Measurements from ENCODE around the gene CXCR1.
"Not testable (repeated sequence)": the region's sequence is repeated elsewhere in the genome, so short reads cannot be mapped to it uniquely, and the experiment has no call there.

CXCR1 gene

GRCh38 chr2:218186355-218186766 lies 19.6 kb upstream of the CXCR1 start:
- Histone ChIP-seq H3K4me1 (ENCODE audit: control insufficient read depth, insufficient read depth, low read length) (no peaks in the 10 kb centered on the region), H3K36me3 (ENCODE audit: control insufficient read depth, insufficient read depth, low read length) (no peaks in the 10 kb centered on the region), H3K27me3 (ENCODE audit: control insufficient read depth, insufficient read depth, low read length) (no peaks in the 10 kb centered on the region), H3K9me3 (ENCODE audit: control insufficient read depth, insufficient read depth, low read length) (no peaks in the 10 kb centered on the region), H3K4me3 (ENCODE audit: low read depth, low read length) (no peak overlapping the region), H3K9ac (ENCODE audit: low read depth, low read length) (no peak overlapping the region)

- Histone ChIP-seq H3K36me3 (ENCODE audit: control insufficient read depth, insufficient read depth, low read length) (no peaks in the 10 kb centered on the region), H3K9ac (ENCODE audit: low read depth, low read length) (no peak overlapping the region), H3K9me3 (ENCODE audit: control insufficient read depth, insufficient read depth, low read length) (no peaks in the 10 kb centered on the region), H3K4me3 (ENCODE audit: low read depth, low read length) (no peak overlapping the region), H3K4me1 (ENCODE audit: control insufficient read depth, insufficient read depth, low read length) (no peaks in the 10 kb centered on the region), H3K27me3 (ENCODE audit: control insufficient read depth, insufficient read depth, low read length) (no peaks in the 10 kb centered on the region)
These were observed 17.6 kb upstream of the CXCR1 start for GRCh38 chr2:218184331-218184730.

DNA sequence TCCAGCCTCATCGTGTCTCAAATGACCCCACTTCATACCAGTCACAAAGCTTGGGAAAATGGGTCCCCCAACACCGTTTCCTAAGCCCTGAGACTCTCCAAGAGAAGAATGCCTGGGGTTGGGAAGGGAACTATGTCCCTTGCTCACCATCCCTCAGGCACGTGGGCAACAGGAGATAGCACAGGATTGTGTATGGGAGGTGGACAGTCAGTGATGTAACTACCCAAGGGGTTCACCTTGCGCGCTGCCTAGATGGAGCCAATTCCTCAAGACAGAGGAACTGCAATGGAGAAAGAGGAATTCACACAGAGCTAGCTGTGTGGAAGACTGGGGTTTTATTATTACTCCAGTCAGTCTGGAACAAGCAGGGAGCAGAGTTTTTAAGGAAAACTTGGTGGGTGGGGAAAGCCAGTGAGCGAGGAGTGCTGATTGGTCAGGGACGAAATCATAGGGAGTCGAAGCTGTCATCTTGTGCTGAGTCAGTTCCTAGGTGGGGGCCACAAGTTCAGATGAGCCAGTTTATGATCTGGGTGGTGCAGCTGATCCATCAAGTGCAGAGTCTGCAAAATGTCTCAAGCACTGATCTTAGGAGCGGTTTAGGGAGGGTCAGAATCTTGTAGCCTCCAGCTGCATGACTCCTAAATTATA lies 13.8 kb upstream of the CXCR1 start:
- Histone ChIP-seq H3K9me3 (ENCODE audit: control insufficient read depth, insufficient read depth, low read length) (no peaks in the 10 kb centered on the region), H3K4me1 (ENCODE audit: control insufficient read depth, insufficient read depth, low read length) (no peaks in the 10 kb centered on the region), H3K27me3 (ENCODE audit: control insufficient read depth, insufficient read depth, low read length) (no peaks in the 10 kb centered on the region), H3K9ac (ENCODE audit: low read depth, low read length) (no peak overlapping the region), H3K36me3 (ENCODE audit: control insufficient read depth, insufficient read depth, low read length) (no peaks in the 10 kb centered on the region), H3K4me3 (ENCODE audit: low read depth, low read length) (no peak overlapping the region)

DNA sequence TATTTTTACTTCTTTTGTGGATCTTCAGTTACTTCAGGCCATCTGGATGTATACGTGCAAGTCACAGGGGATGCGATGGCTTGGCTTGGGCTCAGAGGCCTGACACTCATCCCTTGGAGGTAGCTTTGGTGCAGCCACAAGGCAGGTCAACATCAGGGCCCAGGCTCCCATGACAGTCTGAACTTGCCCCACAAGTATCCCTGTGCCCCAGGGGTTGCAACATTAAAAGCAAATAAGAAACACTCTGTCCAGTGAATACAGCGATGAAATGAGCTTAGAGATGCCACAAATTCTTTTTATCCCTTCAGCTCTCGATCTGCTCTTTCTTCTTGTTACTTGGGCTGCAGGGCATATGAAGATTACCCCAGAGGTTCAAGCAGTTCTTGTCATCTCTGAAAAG lies 13.0 kb upstream of the CXCR1 start:
- Histone ChIP-seq H3K27me3 (ENCODE audit: control insufficient read depth, insufficient read depth, low read length) (no peaks in the 10 kb centered on the region), H3K9ac (ENCODE audit: low read depth, low read length) (no peak overlapping the region), H3K9me3 (ENCODE audit: control insufficient read depth, insufficient read depth, low read length) (no peaks in the 10 kb centered on the region), H3K36me3 (ENCODE audit: control insufficient read depth, insufficient read depth, low read length) (no peaks in the 10 kb centered on the region), H3K4me3 (ENCODE audit: low read depth, low read length) (no peak overlapping the region), H3K4me1 (ENCODE audit: control insufficient read depth, insufficient read depth, low read length) (no peaks in the 10 kb centered on the region)

- Histone ChIP-seq H3K9ac (ENCODE audit: low read depth, low read length) (no peak overlapping the region), H3K9me3 (ENCODE audit: control insufficient read depth, insufficient read depth, low read length) (no peaks in the 10 kb centered on the region), H3K4me1 (ENCODE audit: control insufficient read depth, insufficient read depth, low read length) (peaks cover 2% of the 10 kb centered on the region), H3K36me3 (ENCODE audit: control insufficient read depth, insufficient read depth, low read length) (no peaks in the 10 kb centered on the region), H3K4me3 (ENCODE audit: low read depth, low read length) (no peak overlapping the region), H3K27me3 (ENCODE audit: control insufficient read depth, insufficient read depth, low read length) (no peaks in the 10 kb centered on the region)
These were observed 6.1 kb upstream of the CXCR1 start for GRCh38 chr2:218172845-218173244.

GRCh38 chr2:218171744-218172143 lies 5.0 kb upstream of the CXCR1 start:
- not testable (repeated sequence) for H3K36me3 ChIP-seq (ENCODE audit: control insufficient read depth, insufficient read depth, low read length); H3K9me3 ChIP-seq (ENCODE audit: control insufficient read depth, insufficient read depth, low read length); H3K4me1 ChIP-seq (ENCODE audit: control insufficient read depth, insufficient read depth, low read length); H3K27me3 ChIP-seq (ENCODE audit: control insufficient read depth, insufficient read depth, low read length); H3K4me3 ChIP-seq (ENCODE audit: low read depth, low read length); H3K9ac ChIP-seq (ENCODE audit: low read depth, low read length)

GRCh38 chr2:218169757-218170546 lies 3.2 kb upstream of the CXCR1 start:
- Histone ChIP-seq H3K9ac (ENCODE audit: low read depth, low read length) (no peak overlapping the region), H3K4me3 (ENCODE audit: low read depth, low read length) (no peak overlapping the region), H3K36me3 (ENCODE audit: control insufficient read depth, insufficient read depth, low read length) (no peaks in the 10 kb centered on the region), H3K4me1 (ENCODE audit: control insufficient read depth, insufficient read depth, low read length) (peaks cover 2% of the 10 kb centered on the region), H3K27me3 (ENCODE audit: control insufficient read depth, insufficient read depth, low read length) (no peaks in the 10 kb centered on the region), H3K9me3 (ENCODE audit: control insufficient read depth, insufficient read depth, low read length) (no peaks in the 10 kb centered on the region)

GRCh38 chr2:218168635-218169462 lies 2.1 kb upstream of the CXCR1 start:
- Histone ChIP-seq H3K4me1 (ENCODE audit: control insufficient read depth, insufficient read depth, low read length) (peaks cover 2% of the 10 kb centered on the region), H3K4me3 (ENCODE audit: low read depth, low read length) (no peak overlapping the region), H3K9me3 (ENCODE audit: control insufficient read depth, insufficient read depth, low read length) (no peaks in the 10 kb centered on the region), H3K9ac (ENCODE audit: low read depth, low read length) (no peak overlapping the region), H3K36me3 (ENCODE audit: control insufficient read depth, insufficient read depth, low read length) (no peaks in the 10 kb centered on the region), H3K27me3 (ENCODE audit: control insufficient read depth, insufficient read depth, low read length) (no peaks in the 10 kb centered on the region)

DNA sequence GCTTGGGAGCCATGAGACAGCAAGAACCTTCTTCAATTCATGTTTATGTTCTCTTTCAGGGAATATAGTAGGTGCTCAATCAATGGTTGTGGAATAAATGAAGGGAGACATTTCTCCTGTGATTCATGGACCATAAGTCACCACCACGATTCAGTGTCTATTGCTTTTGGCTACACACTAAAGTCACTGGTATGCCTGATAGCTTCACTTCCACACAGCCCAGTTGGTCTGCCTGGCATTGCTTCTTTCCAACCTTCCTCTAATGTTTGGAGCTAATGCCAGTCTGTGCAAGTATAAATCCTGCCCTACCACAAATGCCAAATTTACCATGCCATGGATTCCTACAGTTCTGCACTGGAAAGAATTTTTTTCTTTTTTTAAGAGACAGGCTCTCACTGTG lies 1.3 kb upstream of the CXCR1 start:
- Histone ChIP-seq H3K4me3 (ENCODE audit: low read depth, low read length) (no peak overlapping the region), H3K9ac (ENCODE audit: low read depth, low read length) (no peak overlapping the region), H3K9me3 (ENCODE audit: control insufficient read depth, insufficient read depth, low read length) (no peaks in the 10 kb centered on the region), H3K4me1 (ENCODE audit: control insufficient read depth, insufficient read depth, low read length) (peaks cover 2% of the 10 kb centered on the region), H3K27me3 (ENCODE audit: control insufficient read depth, insufficient read depth, low read length) (no peaks in the 10 kb centered on the region), H3K36me3 (ENCODE audit: control insufficient read depth, insufficient read depth, low read length) (no peaks in the 10 kb centered on the region)

DNA sequence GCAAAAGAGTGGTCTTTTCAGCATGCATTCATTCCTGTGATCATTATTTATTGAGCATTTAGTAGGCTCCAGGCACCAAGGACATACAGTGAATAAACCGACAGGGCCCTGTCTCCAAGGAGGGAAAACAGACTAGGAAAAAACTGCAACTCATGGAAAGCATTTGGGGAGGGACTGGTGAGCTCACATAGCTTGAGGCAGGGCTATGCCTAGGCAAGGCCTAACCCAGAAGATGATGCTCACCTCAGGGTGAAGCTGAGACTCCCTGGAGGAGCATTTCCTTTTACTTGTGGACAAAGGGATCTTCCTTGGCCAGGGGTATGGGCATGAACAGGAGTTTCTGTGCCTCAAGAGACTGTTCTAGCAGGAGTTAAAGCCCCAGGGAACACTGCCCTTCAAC lies 3.9 kb downstream of the CXCR1 start:
- H3K4me3 ChIP-seq (ENCODE audit: low read depth, low read length), result no peak overlapping the region
- no peaks in the 10 kb centered on the region for H3K27me3 ChIP-seq (ENCODE audit: control insufficient read depth, insufficient read depth, low read length)
- no peaks in the 10 kb centered on the region for H3K4me1 ChIP-seq (ENCODE audit: control insufficient read depth, insufficient read depth, low read length)
- H3K9me3 ChIP-seq (ENCODE audit: control insufficient read depth, insufficient read depth, low read length), result no peaks in the 10 kb centered on the region
- H3K9ac ChIP-seq (ENCODE audit: low read depth, low read length), result no peak overlapping the region
- H3K36me3 ChIP-seq (ENCODE audit: control insufficient read depth, insufficient read depth, low read length), result no peaks in the 10 kb centered on the region

GRCh38 chr2:218161644-218162043 lies 5.1 kb downstream of the CXCR1 start:
- Histone ChIP-seq H3K4me3 (ENCODE audit: low read depth, low read length) (no peak overlapping the region), H3K9ac (ENCODE audit: low read depth, low read length) (no peak overlapping the region), H3K36me3 (ENCODE audit: control insufficient read depth, insufficient read depth, low read length) (no peaks in the 10 kb centered on the region), H3K4me1 (ENCODE audit: control insufficient read depth, insufficient read depth, low read length) (no peaks in the 10 kb centered on the region), H3K27me3 (ENCODE audit: control insufficient read depth, insufficient read depth, low read length) (no peaks in the 10 kb centered on the region), H3K9me3 (ENCODE audit: control insufficient read depth, insufficient read depth, low read length) (no peaks in the 10 kb centered on the region)
